Stimulated activated CD4-positive, alpha-beta T cell treated with anti-CD3 and anti-CD28 coated beads, Interleukin-4, amount 100 ng/mL, for 1 hour (primary cell): ENCODE measurements around the gene ZSWIM4.
"Not testable (repeated sequence)": the region's sequence is repeated elsewhere in the genome, so short reads cannot be mapped to it uniquely, and the experiment has no call there.

Experiments
- DNase-seq: peaks from one replicate; pipeline ENCODE4 v3.0.0-alpha.2; 2020

The ZSWIM4 gene

DNA sequence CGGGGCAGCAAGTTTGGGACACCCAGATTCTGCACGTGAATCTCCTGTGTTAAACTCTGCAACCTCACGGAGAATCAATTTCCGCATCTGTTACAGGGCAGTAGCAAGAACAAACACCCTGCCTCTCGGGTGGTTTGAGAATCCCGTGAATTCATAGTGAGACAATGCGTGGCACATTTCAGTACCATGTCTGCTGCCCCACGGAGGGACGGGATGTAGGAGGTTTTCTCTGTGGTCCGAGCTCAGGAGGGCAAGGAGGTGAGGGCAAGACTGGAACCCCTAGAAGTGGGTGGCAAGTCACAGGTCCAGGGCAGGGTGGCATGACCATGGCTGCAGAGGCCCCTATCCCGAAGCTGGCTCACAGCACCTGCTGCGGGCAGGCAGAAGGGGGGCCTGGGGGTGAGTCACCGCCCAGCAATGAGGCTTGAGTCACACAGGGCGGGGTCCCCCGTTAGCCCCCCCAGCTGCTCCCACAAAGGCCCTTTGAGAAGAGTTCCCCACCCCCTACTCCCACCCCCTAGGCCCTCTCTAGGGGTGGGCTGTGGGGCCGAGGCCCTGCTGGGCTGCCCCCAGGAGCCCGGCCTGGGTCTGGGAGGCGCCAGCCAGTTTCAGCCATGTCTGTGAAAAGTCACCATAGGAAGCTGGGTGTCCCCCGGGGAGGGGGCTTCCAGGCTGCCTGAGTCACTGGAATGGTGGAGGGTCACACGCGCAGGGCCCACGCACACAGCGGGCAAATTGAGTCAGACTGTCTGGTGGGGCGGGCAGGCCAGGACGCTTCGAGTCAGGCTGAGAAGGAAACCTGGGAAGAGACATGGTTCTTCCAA is 55.9 kb downstream of the ZSWIM4 start:
- DNase-seq: peak; percentile 68

DNA sequence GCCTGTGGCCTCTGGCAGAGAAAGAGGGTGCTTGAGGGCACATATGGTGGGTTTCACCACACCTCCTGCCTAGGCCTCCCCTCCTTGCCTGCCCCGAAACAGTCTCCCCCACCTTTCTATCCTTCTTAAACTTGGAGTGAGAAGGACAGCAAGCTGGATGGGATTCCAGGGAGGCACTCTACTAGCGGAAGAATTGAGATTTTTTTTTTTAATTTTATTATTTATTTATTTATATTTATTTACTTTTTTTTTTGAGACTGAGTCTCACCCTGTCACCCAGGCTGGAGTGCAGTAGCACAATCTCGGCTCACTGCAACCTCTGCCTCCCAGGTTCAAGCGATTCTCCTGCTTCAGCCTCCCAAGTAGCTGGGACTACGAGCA is 56.5 kb downstream of the ZSWIM4 start:
- not testable (repeated sequence) for DNase-seq

DNA sequence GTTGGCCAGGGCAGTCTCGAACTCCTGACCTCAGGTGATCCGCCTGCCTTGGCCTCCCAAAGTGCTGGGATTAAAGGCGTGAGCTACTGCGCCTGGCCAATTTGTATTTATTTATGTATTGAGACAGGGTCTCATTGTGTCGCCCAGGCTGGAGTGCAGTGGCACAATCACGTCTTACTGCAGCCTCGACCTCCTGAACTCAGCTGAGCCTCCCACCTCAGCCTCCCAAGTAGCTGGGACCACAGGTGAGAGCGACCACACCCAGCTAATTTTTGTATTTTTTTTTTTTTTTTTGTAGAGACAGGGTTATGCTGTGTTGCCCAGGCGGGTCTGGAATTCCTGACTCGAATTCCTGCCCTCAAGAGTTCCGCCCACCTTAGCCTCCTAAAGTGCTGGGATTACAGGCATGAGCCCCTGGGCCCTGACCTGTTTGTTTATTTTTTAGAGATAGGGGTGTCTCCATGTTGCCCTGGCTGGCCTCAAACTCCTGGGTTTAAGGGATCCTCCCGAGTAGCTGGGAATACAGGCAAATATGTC is 57.0 kb downstream of the ZSWIM4 start:
- not testable (repeated sequence) for DNase-seq

DNA sequence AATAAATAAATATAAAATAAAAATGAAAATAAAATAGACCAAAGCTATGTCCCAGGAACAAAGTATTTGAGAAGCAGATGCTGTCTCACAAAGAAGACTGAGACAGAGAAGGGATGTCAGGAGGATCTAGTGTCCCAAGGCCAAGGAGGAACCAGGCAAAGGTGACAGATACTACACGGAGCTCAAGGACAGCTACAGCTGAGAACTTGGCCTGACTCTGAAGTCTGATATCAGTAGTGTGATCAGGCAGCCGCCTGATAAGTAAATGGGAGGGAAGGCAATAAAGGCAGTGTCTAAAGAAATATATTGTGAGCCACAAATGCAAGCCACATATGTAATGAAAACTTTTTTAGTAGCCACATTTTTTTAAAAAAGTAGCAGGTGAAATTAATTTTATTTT is 61.3 kb downstream of the ZSWIM4 start:
- DNase-seq: no peak

DNA sequence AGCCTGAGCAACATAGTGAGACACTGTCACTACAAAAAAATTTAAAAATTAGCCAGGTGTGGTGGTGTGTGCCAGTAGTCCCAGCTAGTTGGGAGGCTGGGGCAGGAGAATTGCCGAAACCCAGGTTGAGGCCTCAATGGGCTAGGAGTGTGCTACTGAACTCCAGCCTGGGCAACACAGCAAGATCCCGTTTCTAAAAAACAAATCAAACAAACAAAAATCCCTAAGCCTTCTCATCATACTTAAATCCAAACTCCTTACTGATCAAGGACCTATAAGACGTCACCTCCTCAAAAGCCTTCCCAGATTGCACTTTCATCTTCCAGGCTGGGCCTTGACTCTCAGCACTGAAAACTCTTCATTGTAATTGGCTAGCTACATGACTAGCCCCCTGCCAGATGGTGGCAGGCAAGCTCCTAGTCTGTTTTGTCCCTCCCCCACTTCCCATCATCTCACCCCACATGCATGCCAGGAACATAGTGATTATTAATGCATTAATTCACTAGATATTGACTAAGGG is 64.2 kb downstream of the ZSWIM4 start:
- no peak for DNase-seq

DNA sequence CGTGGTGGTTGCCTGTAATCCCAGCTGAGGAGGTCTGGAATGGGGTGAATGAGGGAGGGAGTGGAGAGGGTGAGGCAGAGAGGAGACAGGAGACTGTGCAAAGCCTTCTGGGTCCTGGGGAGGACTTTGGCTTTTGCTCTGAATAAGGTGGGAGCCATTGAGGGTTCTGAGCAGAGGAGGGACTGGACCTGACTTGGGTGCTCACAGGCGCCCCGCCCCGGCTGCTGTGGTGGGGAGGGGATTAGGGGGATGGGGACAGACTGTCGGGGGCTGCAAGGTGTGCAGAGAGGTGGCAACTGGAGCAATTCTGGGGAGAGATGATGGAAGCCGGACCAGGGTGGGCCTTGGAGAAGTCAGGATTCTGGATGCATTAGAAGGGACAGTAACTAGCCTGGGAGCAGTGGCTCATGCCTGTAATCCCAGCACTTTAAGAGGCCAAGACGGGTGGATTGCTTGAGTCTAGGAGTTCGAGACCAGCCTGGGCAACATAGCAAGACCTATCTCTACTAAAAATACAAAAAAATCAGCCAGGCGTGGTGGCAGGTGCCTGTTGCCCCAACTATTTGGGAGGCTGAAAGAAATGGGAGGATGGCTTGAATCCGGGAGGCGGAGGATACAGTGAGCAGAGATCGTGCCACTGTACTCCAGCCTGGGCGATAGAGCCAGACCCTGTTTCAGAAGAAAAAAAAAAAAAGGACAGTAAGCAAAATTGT is 65.6 kb downstream of the ZSWIM4 start:
- no peak for DNase-seq

DNA sequence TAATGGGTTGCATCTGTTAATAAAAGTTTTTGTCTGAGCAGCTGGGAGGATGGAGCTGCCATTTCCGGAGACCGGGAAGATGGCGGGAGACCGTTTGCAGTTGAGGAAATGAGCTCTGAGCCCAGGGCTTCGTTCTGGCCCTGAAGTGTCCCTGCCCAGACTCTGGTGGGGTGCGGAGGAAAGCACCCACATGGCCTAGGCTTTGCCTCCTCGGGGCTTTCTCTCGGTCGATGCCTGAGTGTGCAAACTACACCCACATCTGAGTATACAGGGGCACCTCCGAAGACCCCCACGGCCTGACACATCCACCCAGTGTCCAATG is 66.1 kb downstream of the ZSWIM4 start:
- DNase-seq: no peak

DNA sequence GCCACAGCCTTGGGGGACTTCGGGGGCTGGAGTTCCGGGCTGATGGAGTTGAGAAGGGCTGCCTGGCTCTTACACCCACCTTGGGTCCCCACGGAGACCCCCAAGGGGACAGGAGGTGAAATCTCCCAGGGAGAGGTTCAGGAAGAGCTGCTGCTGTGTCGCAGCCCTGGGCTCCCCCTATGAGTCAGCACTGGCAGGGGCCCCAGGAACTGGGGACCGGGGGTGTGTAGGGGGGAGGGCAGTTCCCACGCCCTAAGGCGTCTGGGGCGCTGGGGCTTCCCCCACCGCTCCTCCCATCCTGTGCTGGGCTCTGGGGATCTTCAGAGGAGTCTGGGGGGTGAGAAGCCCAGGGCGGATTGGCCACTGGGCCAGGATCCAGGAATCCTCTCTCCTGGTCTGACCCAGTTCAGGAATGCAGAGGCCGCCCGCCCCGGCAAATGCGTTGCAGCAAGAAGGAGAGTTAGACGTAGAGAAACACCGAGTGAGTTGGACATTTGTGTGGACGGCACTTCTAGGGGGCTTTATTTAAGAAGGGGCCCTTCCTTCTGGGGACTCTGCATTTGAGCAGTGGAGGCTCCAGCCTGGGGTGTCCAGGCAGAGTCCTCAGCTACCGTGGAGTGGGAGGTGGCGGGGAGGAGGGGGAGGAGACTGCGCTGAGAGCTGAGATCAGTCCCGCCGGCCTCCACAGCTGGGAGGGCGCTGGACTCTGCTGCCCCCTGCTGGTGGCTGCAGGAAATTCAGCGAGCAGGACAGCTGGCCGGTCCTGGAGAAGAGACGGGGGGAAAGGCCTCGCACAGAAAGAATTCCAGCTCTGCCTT is 66.7 kb downstream of the ZSWIM4 start:
- peak; percentile 87 for DNase-seq

DNA sequence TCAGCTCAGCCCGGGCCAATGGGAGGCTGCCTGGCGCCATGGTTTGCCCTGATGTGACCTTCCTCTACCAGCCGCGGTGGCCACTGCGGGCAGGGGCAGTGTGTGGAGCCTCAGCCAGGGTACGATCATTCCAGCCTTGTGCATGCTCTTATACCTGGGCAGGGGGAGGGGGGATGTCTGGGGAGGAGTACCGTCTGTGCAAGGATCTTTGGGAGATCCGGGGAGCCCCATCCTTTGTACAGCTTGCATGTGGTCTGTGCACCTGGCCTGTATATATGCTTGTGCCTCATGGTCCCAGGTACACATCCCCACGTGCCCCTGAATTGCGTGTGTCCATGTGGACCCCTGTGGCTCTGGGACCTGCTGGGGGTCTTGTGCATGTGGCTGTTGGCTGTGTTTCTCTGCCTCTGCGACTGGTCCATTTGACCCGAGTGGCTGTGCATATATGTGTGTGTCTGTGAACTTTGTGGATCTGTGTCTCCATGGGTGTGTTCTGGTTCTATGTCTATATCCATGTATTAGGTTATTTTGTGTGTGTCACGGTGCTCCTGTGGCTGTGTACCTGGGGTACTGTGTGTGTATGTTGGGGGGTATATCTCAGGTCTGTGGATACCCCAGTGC is 68.9 kb downstream of the ZSWIM4 start:
- no peak for DNase-seq

DNA sequence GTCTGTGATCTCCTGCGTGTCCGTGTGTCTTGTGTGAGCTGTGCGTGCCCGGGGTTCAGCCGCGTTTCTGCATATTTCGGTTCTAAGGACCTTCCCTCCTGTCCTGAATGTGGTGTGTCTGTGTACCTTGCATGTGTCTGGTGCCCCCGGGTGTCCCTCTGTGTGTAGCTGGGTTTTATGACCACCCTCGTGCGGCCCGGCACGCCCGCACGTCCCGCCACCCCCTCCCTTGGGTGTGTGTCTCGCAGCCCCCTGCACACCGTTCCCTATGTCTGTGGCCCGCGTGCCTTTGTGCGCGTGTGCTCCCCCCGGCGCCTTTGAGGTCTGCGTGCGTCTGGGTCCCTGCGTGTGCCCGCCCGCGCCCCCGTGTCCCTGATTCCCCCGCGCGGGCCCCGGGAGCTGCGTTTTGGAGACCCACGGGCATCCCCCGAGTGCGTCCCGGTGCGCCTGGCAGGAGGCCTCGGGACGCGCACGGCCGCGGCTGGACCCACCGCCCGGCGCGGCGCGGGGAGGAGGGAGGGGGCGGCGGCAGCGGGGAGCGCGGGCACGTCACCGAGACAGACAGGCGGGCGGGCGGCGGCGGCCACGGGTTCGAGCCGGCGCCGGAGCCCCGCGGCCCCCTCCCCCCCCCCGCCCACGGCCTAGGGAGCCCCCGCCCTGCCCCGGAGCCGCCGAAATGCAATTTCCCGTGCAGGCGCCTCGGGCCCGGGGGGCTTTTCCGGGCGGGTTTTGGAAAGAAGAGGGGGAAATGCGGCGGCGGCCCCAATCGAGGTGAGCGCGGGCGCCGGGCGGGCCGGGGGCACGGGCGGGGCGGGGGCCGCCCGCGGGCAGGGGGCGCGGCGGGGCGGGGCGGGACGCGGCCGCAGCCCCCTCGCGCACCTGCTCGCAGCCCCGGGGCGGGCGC is 69.7 kb downstream of the ZSWIM4 start:
- no peak for DNase-seq

DNA sequence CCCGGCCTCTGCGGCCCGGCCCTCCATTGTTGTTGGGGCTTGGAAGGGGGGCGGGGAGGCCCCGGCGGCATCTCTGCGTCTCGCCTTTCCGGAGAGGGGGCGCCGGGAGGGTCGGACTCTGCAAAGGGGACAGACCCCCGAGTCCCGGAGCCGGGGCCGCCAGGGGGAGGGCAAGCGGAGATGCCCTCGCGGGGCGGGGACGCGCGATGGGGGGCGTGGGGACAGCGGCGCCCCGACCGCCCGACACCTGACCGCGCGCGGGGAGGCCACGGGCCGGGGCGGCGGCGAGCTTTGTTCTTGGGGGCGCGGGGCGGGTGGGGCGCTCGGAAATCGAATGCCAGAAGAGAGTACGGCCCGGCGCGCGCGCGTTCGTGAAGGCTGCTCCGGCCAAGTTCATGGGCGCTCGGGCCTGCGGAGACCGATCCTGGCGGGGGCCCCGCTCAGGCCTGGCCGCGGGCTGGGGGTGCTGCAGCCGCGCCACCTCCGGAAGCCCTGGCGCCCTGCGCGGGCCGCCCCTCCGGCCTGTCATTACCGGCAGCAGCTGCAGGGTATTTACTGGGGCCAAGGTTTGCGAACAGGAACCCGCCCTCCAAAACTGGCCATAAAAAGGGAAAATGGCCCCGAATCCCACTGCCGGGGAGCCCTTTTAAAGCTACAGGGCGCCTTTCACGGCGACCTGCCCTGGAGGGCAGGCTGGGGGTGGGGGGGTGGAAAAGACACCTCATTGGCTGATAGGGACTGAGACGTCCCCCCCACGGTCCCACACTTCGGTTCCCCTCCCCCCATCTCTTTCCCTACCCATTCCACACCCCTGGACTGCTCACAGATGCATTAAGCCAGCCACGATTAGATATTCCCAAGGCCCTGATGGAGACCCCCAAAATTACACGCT is 70.6 kb downstream of the ZSWIM4 start:
- no peak for DNase-seq

DNA sequence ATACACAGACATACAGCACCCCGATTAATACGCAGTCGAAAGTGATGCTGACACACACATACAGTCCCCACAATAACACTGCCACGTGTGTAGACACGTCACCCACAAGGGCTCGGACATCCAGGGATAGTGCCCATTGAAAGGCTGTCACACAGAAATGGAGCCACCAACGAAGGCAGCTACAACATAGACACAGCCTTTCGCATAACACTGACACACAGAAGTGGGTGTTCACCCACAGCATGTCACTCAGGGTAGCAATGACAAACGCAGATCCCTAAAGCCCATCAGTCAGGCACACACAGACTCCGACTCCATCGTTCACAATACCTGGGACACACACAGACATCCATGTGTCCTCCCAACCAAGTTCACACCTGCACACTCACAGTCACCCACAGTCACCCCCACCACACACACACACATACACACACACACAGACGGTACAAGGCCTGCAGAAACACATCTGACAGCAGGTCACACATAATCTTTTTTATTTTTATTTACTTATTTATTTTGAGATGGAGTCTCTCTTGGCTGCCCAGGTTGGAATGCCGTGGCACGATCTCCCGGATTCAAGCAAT is 71.3 kb downstream of the ZSWIM4 start:
- no peak for DNase-seq

DNA sequence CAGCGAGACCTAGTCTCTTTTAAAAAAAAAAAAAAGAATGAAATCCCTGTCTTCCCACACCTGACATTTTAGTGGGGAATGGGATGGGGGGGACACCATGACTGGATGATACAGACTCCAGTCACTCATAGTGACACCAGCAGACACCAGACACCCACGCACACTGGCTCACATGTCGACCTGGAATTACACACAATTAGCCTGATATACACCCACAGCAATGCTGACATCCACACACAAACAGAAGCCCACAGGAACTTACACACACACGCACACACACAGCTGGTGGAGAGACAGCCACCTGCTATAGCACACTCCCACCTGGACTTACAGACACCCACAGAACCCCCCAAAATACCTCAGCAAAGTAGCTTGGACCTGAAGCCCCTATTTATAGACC is 73.4 kb downstream of the ZSWIM4 start:
- DNase-seq: no peak

DNA sequence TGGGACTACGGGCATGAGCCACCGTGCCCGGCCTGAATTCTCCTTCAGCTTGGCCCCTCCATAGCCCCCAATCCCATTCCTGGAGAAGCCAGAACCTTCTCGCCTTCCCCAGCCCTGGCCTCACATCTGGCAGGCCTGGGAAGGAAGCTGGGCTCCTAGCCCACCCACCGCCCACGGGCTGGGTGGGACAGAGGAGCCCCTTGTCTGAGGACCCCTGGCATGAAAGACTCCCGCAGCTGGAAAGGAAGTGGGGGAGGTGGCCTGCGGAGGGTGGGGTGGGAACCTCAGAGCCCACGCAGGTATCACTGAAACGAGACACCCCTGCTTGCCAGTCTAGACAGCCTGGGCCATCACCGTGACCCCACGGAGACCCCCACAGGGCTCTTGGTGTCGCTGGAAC is 74.0 kb downstream of the ZSWIM4 start:
- DNase-seq: no peak

DNA sequence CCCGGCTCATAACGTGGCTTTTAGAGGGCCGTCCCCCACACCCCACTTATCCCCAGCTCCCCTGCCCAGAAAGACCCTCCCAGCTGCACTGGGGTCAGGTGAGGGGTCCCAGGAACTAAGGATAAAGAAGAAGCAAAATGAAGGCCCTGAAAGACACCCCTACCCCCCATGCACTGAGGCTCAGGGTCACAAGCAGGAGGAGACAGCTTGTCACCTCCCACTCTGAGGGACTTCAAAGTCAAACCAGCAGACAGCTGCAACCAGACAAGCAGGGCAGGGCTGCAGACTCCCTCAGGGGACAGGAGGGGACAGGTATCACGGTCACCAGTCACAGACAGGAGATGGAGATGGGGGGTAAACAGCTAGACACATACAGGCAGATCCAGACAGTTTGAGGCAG is 75.6 kb downstream of the ZSWIM4 start:
- no peak for DNase-seq

DNA sequence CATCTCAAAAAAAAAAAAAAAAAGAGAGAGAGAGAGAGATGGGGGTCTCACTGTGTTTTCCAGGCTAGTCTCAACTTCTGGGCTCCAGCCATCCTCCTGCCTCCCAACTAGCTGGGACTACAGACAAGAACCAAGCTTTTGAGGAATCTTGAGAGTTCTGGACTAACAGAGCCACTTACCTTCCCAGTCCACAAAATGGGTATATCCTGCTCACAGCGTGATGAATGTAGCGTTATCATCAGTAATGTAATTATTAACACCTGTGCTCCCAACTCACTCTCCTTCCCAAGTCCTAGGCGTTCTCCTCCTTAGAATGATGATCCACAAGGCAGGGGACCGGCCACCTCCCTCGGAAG is 77.1 kb downstream of the ZSWIM4 start:
- no peak for DNase-seq

DNA sequence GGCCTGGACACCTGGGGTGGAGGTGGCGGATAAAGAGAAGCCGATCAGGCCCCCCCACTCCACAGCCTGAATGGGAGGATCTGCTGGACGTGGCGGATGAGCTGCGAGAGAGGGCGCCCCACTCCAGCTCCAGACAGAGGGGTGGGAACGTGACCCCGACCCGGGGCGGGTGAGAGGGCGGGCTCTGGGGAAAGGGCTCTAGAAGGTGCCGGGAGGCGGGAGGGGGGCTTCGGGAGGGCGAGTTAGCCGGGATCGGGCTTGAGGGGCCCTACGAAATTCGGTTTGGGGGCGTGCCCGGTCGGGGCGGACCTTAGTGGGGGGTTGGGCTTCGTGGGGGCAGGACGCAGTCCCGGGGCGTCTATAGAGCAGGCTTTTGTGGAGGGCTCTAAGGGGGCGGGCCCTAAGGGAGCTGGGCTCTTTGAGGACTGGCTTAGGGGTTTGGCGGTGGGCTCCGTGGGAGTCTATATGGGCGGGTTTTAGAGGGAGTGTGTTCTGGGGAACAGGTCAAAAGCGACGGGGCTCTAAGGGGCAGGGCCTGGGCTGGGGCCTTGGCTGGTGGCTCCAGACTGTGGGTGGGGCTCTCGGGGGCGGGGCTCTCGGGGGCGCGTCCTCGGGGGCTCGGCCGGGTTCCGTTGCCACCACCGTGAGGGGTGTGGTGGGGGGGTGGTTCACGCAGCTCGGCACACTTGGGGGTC is 77.6 kb downstream of the ZSWIM4 start:
- no peak for DNase-seq

DNA sequence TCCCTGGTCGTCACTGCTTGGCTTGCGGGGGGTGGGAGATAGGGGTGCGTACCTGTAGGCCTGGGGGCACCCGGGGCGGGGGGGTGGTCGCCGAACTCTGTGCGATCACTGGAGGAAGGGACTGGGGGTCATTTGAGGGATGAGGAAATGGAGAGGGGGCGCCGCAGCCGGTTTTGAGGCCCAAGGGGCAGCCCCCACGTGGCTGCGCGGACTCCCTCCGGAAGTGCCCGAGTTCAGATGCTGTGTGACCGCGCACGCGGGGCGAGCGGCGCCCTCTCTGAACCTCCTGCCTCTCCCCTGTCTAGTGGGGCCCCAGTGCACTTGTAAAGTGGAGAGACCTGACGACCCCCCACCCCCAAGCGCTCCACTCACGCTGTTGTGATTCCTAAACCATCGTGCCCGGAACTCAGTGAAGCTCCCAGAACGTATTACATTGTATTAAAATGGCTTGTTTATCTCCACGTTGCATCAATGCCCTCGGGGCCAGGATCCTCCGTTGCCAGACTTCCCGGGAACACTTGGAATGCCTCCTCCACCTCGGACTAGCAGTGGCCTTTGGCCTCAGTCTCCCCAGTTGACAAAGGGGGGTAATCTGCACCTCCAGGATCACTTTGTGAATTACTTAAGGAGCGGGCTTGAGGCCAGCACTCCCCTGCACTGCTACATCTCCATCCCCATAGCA is 78.7 kb downstream of the ZSWIM4 start:
- no peak for DNase-seq

DNA sequence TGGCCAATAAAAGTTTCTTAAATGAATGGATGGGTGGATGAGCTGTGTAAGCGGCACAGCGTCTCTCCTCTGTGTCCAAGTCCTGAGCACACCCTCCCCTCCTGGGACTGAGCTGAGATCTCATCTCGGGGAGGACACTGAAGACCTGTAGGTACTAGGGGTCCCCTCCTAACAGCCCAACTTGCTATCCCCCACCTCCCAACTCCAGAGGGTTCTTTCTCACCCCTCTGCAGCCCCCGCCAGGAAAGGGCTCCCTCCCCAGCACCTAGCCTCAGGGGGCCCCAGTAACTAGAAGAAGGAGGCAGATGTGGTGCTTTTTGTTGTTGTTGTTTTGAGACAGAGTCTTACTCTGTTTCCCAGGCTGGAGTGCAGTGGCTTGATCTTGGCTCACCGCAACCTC is 80.6 kb downstream of the ZSWIM4 start:
- DNase-seq: no peak
